GM19452 (cell line): ENCODE data around the gene BCAS1.

ENCODE experiments used
- ATAC-seq: cut with Tn5 transposase; IDR thresholded peaks from one replicate; pipeline ENCODE4 v1.9.1; 2021; ENCODE audit not compliant: unreplicated experiment

BCAS1 gene

DNA sequence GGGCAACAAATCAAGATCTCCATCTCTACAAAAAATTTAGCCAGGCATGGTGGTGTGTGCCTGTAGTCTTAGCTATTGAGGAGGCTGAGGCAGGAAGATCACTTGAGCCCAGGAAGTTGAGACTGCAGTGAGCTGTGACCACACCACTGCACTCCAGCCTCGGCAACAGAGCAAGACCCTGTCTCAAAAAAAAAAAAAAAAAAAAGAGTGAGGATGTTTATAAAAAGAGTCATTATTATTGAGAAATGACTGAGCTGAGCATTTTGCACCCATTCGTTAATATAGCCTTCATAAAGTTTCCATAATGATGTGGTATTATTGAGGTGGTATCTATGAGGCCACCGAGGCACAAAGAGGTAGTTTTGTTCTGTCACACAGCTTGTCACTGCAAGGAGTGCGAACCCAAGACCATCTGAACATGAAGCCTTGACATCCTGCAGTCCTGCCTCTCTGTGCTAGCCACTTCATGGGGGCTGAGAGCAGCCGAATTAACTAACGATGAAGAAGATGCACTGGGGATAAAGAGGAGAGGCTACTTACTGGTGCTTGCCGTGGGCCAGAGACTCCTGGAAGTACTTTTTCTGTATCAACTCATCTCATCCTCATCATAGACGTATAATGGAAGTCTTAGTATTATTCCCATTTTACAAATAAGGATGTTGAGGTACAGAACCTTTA lies 175.5 kb downstream of the BCAS1 start:
- ATAC-seq, result no peak
